GM12801 (cell line): ENCODE measurements around the gene UMODL1.

Source experiments
- CTCF ChIP-seq: IDR thresholded peaks from one replicate; pipeline ENCODE4 v1.5.1; 2011; ENCODE audit warnings: control low read depth; ENCODE audit not compliant: insufficient read length; ENCODE audit errors: extremely low read depth

UMODL1 gene

GRCh38 chr21:42092771-42093170, 21.7 kb downstream of the UMODL1 start:
- TF ChIP-seq CTCF: no peak

- TF ChIP-seq CTCF: no peak
Measured at GRCh38 chr21:42093186-42093585, 22.1 kb downstream of the UMODL1 start.

GRCh38 chr21:42093991-42094421, 22.9 kb downstream of the UMODL1 start:
- TF ChIP-seq CTCF: no peak

GRCh38 chr21:42094811-42095210, 23.7 kb downstream of the UMODL1 start:
- no peak for TF ChIP-seq CTCF

GRCh38 chr21:42095581-42095980, 24.5 kb downstream of the UMODL1 start:
- TF ChIP-seq CTCF: no peak

- no peak for TF ChIP-seq CTCF
Measured at GRCh38 chr21:42096566-42096965, 25.4 kb downstream of the UMODL1 start.

GRCh38 chr21:42097274-42097673, 26.2 kb downstream of the UMODL1 start:
- TF ChIP-seq CTCF: no peak
